GM12875 (cell line): Measurements from ENCODE around the gene CELF4.

Source experiments
- H3K4me3 ChIP-seq: one replicate; pipeline ENCODE4 v1.5.1; 2011; ENCODE audit warnings: low read depth, low read length, control low read depth
- TF ChIP-seq, protein P1 (sequence below): IDR thresholded peaks from 2 replicates; pipeline ENCODE4 v1.5.1; 2011; ENCODE audit warnings: low read depth, mild to moderate bottlenecking, control low read depth, inconsistent platforms, low read length, moderate library complexity, borderline replicate concordance; ENCODE audit not compliant: insufficient read depth

CELF4 gene

DNA sequence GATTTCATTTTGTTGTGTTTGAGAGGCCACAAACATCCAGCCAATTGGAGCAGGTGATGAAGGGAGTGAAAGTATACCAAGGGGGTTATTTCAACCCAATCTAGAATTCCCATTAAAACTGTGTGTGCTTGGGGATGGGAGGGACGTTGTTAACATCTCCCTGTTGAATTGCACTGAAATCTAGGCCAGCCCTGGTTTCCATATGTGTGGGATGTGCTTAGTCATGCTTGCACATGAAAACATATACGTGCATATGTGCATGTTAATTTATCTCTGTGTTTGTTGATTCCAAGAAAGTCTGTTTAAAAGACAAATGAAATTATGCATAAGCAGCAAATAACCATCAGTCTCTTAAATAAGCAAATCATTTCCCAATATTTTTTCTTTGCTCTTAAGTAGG, 5.6 kb downstream of the CELF4 start:
- H3K4me3 ChIP-seq = no peak overlapping the region
- TF ChIP-seq, protein P1, sequence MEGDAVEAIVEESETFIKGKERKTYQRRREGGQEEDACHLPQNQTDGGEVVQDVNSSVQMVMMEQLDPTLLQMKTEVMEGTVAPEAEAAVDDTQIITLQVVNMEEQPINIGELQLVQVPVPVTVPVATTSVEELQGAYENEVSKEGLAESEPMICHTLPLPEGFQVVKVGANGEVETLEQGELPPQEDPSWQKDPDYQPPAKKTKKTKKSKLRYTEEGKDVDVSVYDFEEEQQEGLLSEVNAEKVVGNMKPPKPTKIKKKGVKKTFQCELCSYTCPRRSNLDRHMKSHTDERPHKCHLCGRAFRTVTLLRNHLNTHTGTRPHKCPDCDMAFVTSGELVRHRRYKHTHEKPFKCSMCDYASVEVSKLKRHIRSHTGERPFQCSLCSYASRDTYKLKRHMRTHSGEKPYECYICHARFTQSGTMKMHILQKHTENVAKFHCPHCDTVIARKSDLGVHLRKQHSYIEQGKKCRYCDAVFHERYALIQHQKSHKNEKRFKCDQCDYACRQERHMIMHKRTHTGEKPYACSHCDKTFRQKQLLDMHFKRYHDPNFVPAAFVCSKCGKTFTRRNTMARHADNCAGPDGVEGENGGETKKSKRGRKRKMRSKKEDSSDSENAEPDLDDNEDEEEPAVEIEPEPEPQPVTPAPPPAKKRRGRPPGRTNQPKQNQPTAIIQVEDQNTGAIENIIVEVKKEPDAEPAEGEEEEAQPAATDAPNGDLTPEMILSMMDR = no peak

DNA sequence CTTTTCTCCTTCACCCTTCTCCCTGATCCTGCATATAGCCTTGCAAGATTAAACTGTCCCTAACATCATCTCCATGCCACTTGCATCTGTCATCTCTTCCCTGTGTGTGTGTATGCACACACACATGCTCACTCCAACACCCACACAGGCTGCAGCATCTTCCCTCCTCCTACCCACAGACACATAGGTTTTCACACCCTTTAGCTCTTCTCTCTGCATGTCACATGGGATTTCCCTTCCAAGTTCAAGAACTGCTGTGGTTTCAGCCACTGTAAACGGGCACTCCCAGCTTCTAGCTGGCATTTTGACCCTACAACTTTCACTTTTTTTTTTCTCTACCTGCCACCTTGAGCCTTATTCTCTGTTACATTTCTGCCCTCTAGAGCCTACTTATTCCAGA, 6.4 kb downstream of the CELF4 start:
- H3K4me3 ChIP-seq = no peak overlapping the region
- TF ChIP-seq, protein P1 = no peak

DNA sequence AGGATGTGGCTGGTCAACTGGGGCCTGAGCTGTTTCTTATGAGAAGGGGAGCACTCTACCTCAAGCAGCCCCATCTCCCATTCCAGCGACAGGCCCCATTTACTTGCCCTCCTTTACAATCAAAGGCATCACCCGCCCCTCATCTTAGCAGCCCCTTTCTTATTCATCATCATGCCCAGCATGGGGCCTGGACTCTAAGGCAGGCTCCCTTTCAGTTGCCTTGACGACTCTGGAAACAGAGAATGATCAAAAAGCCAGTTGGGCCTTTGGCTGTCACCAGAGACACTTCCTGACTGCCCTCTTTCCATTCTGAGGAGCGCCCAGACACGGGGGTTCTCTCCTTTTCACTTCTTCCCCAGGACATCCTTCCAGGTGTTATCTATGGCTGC, 11.2 kb downstream of the CELF4 start:
- H3K4me3 ChIP-seq = no peak overlapping the region

DNA sequence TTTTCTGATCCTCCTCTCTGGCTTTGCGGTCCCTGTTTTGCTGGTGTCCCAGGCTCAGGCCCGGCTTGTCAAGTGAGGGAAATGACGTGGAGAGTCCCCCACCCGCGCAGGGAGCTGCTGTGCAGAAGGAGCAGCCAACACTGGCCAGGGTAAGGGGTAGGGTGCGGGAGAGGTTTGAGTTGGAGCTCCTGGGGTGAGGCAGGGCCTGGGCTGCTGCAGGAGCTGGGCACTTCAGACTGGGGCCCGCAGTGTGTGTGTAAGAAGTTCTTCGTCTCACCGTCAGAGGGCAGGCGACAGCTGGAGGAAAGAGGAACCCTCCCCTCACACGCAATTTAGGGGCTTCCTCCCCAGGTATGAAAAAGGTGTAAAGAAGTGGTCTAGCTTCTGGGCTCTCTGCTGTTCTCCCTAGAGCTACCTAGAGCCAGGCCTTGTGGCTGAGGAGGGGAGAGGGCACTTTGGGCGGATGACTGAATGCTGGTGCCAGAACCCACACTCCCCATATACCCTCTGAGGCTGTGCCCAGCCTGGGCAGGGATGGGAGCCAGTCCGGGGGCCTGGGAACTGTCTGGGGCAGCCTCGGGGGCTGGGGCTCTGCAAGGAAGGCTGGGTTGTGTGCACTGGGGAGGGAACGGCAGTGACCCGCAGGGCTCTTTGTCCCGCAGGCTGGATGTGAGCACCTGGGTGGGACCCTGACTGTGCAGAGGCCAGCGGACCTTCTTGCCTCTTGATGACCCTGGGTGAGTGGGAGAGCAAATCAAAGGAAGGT, 11.8 kb downstream of the CELF4 start:
- TF ChIP-seq, protein P1 = peak; percentile 44; the same call in 1 of the 2 replicates

More for the DNA sequence above, 11.2 kb downstream of the CELF4 start:
- TF ChIP-seq, protein P1 = no peak

DNA sequence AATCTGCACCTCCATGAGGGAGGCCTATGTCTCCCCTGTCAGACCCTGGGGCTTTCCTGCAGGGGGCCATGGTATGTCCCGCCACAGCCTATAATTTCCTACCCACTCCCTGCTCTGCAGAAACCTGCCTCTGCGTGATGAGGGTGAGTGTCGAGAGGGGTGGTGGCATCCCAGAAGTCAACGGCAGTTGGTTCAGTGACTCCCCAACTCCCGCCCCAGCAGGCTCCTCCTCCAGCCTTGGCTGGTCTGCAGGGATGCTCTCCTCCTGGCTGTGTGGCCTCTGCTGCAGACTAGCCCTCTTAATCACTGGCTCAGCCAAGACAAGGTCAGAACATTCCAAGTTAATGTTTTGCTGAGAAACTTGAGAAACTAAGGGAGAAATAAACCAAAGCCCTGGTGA, 13.3 kb downstream of the CELF4 start:
- TF ChIP-seq, protein P1 = no peak
- H3K4me3 ChIP-seq = no peak overlapping the region

More for the DNA sequence above, 11.8 kb downstream of the CELF4 start:
- no peak overlapping the region for H3K4me3 ChIP-seq

DNA sequence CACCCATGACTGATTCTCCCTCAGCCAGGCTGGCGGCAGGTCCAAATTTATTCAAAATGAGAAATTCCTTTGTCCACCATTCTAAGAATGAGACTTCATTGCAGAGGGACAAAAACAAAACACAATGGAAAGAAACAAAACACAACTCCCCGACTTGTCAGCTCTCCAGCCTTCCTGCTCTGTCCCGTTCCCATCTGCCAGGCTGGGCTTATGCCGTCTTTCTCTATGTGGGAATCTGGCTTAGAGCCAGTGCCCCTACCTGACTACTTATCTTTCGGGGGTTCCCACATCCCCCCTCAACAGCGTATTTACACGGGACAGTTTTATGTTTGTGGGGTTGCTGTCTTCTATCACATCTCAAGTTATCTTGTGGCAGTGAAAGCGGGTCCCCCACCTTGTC, 13.8 kb downstream of the CELF4 start:
- H3K4me3 ChIP-seq = no peak overlapping the region
- TF ChIP-seq, protein P1 = no peak

DNA sequence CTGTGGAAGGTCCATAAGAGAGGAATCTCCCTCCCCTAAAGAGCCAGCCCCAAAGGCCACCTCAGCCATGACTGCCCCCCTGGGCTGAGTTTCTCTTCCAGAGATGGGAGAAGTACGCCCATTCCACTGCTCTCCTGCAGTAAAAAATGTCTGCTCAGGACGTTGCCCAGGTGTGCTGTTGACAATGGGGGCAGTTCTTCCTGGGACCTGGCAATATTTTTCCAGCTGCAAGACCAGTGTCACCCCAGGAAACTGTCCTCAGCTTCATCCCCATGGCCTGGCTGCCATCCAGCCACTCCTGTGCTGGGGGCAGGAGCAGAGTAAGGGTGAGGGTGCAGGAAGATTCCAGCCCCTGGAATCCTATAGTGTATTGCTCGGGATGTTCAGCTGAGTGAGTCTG, 14.3 kb downstream of the CELF4 start:
- TF ChIP-seq, protein P1 = no peak

More for the DNA sequence above, 14.3 kb downstream of the CELF4 start:
- H3K4me3 ChIP-seq = no peak overlapping the region
